K562 (cell line): ENCODE results near the gene ADGRE2. TPM values are rescaled to one million over a fixed set of nuclear protein-coding genes. Genes with fewer than 3 reads are reported as not detected.

Experiments
- CC2D1A ChIP-seq: fragments of 450-650 bp; IDR thresholded peaks from 2 replicates; pipeline ENCODE4 v1.6.1; 2017; ENCODE audit warnings: mild to moderate bottlenecking
- ELF4 ChIP-seq: fragments of 450-650 bp; formaldehyde crosslinking; IDR thresholded peaks from 2 replicates; pipeline ENCODE4 v1.4.0; 2022; ENCODE audit warnings: missing genetic modification characterization
- HMGN3 ChIP-seq: IDR thresholded peaks from 2 replicates; pipeline ENCODE4 v1.6.1; 2011; ENCODE audit warnings: borderline replicate concordance, low read depth, mild to moderate bottlenecking, mixed read lengths, low read length; ENCODE audit not compliant: insufficient read length; ENCODE audit errors: extremely low read depth
- HNRNPLL ChIP-seq: fragments of 200-400 bp; formaldehyde crosslinking; IDR thresholded peaks from 2 replicates; pipeline ENCODE4 v1.6.1; 2017; ENCODE audit warnings: low read length, low read depth, mild to moderate bottlenecking; ENCODE audit not compliant: poor library complexity, severe bottlenecking
- MAZ ChIP-seq, 2 experiments: fragments of 450-650 bp in 1 of 2; sonication (generic) in 1 of 2; formaldehyde crosslinking; IDR thresholded peaks in 1 of 2; conservative IDR thresholded peaks in 1 of 2; 2 replicates each; pipeline versions ENCODE4 v1.4.0 to v1.5.0; 2020; ENCODE audit warnings: mild to moderate bottlenecking in 1 of 2, missing genetic modification reagents in 1 of 2
- NR2C1 ChIP-seq, 2 experiments: fragments of 450-650 bp; IDR thresholded peaks; 2 replicates each; pipeline ENCODE4 v1.6.1; 2017; ENCODE audit warnings: mild to moderate bottlenecking in 2 of 2, antibody characterized with exemption in 1 of 2, inconsistent platforms in 1 of 2, missing compliant biosample characterization in 1 of 2, missing genetic modification characterization in 1 of 2
- RHOXF2B ChIP-seq: fragments of 250-450 bp; sonication (Bioruptor Pico); conservative IDR thresholded peaks from 2 replicates; pipeline ENCODE4 v1.5.1; 2021
- SIRT6 ChIP-seq: IDR thresholded peaks from one replicate; pipeline ENCODE4 v1.6.1; 2012; ENCODE audit warnings: low read depth, mild to moderate bottlenecking, control low read depth, inconsistent platforms, low read length, moderate library complexity
- TAL1 ChIP-seq: fragments of 450-650 bp; IDR thresholded peaks from 2 replicates; pipeline ENCODE4 v1.6.1; 2016; ENCODE audit warnings: mild to moderate bottlenecking
- polyA plus RNA-seq, 8 experiments: library from polyadenylated mRNA; depleted of rRNA in 4 of 8; stranded (reverse) in 5 of 8; unstranded in 3 of 8; fragments of >200 nt; fragmentation: Nextera tagmentation in 2 of 8; fragmentation: Illumina TruSeq in 1 of 8; extraction: Ambion mirVana in 2 of 8; extraction: Trizol in 1 of 8; gene quantifications; 2 replicates each; pipeline versions ENCODE4 v1.2.1 to v1.2.3, GENCODE V29; 2011 to 2014; ENCODE audit warnings: inconsistent platforms in 1 of 8, missing spikeins in 1 of 8
- total RNA-seq, 7 experiments: library from RNA; depleted of rRNA in 6 of 7; stranded (reverse); fragments of >200 nt in 6 of 7; fragmentation: Illumina TruSeq in 2 of 7; extraction: Trizol in 2 of 7; gene quantifications; 2 replicates each; pipeline versions ENCODE4 v1.2.1 to v1.2.3, GENCODE V29; 2011 to 2021; ENCODE audit warnings: low replicate concordance in 1 of 7
- TF ChIP-seq, protein P1 (sequence below): sonication (generic); formaldehyde crosslinking; IDR thresholded peaks from 2 replicates; pipeline ENCODE4 v1.8.1; 2022; ENCODE audit warnings: missing genetic modification reagents
- TF ChIP-seq, protein P2 (sequence below): fragments of 250-450 bp; sonication (Bioruptor Pico); IDR thresholded peaks from 2 replicates; pipeline ENCODE4 v1.8.0; 2022; ENCODE audit warnings: moderate library complexity, mild to moderate bottlenecking, inconsistent platforms
- TF ChIP-seq, protein P3 (sequence below): fragments of 250-450 bp; sonication (Bioruptor Pico); IDR thresholded peaks from 2 replicates; pipeline ENCODE4 v1.4.0; 2020
- TF ChIP-seq, protein P4 (sequence below): sonication (generic); formaldehyde crosslinking; IDR thresholded peaks from 2 replicates; pipeline ENCODE4 v1.8.0; 2023; ENCODE audit warnings: mild to moderate bottlenecking, missing genetic modification reagents

Gene ADGRE2
- total and polyA plus RNA-seq, 9 of the 15 experiments (the other 6 are each of a cell fraction or from before 2014, with no cell fraction given), result 4.3 to 17.3 (median 9.8) TPM

DNA sequence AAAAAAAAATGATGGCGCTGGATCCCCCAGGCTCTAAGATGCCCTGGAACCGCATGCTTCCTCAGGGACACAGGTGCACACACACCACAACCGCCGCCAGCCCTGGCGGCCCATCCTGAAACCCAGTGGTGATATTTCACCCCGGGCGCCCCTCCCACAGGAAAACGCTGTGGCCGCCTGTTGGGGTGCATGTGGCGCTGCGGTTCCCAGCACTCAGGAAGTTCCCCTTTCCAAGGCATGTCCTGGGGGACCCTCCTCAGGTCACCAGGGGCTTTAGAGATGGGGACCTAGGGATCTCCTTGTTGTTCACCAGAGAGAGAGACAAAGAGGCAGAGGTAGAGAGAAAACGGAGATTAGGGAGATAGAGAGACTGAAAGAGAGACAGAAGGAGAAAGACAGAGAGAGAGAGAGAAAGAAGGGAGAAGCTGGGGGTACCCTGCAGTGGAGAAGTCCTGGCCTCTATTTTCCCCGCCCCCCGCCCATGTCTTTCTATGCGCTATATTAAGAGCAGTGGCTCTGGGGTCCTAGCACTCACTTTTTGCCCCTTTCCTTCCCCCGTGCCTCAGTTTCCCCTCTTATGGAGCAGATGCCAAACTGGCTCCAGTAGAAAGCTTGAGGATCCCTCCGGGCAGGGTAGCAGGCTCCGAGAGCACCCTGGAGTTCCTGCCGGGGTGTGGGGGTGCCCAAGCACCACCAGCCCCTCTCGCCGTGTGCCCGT lies 2.3 kb downstream of the ADGRE2 start (continued):
- TF ChIP-seq RHOXF2B (CRISPR knock-in tag) (no peak), NR2C1 (IDR thresholded peaks at IDR 0.05) (no peak), NR2C1 (tag; IDR thresholded peaks at IDR 0.05) (no peak), MAZ (CRISPR knock-in tag; conservative IDR thresholded peaks at IDR 0.05 in 1 of 2, IDR thresholded peaks at IDR 0.05 in 1 of 2) (peak in 1 of 2 experiments; percentile 81; a peak in 2 of 4 replicates), ELF4 (CRISPR knock-in tag) (peak; percentile 38; the same call in 1 of the 2 replicates), HMGN3 (no peak), HNRNPLL (no peak), CC2D1A (no peak), TAL1 (no peak), SIRT6 (no peak)
- TF ChIP-seq, protein P1, sequence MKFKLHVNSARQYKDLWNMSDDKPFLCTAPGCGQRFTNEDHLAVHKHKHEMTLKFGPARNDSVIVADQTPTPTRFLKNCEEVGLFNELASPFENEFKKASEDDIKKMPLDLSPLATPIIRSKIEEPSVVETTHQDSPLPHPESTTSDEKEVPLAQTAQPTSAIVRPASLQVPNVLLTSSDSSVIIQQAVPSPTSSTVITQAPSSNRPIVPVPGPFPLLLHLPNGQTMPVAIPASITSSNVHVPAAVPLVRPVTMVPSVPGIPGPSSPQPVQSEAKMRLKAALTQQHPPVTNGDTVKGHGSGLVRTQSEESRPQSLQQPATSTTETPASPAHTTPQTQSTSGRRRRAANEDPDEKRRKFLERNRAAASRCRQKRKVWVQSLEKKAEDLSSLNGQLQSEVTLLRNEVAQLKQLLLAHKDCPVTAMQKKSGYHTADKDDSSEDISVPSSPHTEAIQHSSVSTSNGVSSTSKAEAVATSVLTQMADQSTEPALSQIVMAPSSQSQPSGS, result no peak
- TF ChIP-seq, protein P2, sequence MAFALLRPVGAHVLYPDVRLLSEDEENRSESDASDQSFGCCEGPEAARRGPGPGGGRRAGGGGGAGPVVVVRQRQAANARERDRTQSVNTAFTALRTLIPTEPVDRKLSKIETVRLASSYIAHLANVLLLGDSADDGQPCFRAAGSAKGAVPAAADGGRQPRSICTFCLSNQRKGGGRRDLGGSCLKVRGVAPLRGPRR (CRISPR knock-in tag), result no peak
- TF ChIP-seq, protein P3, sequence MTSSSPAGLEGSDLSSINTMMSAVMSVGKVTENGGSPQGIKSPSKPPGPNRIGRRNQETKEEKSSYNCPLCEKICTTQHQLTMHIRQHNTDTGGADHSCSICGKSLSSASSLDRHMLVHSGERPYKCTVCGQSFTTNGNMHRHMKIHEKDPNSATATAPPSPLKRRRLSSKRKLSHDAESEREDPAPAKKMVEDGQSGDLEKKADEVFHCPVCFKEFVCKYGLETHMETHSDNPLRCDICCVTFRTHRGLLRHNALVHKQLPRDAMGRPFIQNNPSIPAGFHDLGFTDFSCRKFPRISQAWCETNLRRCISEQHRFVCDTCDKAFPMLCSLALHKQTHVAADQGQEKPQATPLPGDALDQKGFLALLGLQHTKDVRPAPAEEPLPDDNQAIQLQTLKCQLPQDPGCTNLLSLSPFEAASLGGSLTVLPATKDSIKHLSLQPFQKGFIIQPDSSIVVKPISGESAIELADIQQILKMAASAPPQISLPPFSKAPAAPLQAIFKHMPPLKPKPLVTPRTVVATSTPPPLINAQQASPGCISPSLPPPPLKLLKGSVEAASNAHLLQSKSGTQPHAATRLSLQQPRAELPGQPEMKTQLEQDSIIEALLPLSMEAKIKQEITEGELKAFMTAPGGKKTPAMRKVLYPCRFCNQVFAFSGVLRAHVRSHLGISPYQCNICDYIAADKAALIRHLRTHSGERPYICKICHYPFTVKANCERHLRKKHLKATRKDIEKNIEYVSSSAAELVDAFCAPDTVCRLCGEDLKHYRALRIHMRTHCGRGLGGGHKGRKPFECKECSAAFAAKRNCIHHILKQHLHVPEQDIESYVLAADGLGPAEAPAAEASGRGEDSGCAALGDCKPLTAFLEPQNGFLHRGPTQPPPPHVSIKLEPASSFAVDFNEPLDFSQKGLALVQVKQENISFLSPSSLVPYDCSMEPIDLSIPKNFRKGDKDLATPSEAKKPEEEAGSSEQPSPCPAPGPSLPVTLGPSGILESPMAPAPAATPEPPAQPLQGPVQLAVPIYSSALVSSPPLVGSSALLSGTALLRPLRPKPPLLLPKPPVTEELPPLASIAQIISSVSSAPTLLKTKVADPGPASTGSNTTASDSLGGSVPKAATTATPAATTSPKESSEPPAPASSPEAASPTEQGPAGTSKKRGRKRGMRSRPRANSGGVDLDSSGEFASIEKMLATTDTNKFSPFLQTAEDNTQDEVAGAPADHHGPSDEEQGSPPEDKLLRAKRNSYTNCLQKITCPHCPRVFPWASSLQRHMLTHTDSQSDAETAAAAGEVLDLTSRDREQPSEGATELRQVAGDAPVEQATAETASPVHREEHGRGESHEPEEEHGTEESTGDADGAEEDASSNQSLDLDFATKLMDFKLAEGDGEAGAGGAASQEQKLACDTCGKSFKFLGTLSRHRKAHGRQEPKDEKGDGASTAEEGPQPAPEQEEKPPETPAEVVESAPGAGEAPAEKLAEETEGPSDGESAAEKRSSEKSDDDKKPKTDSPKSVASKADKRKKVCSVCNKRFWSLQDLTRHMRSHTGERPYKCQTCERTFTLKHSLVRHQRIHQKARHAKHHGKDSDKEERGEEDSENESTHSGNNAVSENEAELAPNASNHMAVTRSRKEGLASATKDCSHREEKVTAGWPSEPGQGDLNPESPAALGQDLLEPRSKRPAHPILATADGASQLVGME, result no peak
- TF ChIP-seq, protein P4, sequence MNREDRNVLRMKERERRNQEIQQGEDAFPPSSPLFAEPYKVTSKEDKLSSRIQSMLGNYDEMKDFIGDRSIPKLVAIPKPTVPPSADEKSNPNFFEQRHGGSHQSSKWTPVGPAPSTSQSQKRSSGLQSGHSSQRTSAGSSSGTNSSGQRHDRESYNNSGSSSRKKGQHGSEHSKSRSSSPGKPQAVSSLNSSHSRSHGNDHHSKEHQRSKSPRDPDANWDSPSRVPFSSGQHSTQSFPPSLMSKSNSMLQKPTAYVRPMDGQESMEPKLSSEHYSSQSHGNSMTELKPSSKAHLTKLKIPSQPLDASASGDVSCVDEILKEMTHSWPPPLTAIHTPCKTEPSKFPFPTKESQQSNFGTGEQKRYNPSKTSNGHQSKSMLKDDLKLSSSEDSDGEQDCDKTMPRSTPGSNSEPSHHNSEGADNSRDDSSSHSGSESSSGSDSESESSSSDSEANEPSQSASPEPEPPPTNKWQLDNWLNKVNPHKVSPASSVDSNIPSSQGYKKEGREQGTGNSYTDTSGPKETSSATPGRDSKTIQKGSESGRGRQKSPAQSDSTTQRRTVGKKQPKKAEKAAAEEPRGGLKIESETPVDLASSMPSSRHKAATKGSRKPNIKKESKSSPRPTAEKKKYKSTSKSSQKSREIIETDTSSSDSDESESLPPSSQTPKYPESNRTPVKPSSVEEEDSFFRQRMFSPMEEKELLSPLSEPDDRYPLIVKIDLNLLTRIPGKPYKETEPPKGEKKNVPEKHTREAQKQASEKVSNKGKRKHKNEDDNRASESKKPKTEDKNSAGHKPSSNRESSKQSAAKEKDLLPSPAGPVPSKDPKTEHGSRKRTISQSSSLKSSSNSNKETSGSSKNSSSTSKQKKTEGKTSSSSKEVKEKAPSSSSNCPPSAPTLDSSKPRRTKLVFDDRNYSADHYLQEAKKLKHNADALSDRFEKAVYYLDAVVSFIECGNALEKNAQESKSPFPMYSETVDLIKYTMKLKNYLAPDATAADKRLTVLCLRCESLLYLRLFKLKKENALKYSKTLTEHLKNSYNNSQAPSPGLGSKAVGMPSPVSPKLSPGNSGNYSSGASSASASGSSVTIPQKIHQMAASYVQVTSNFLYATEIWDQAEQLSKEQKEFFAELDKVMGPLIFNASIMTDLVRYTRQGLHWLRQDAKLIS (CRISPR knock-in tag), result no peak
